NCI-H345 (cell line): ENCODE results near the gene SOAT1.

Experiments
- DNase-seq: peaks from one replicate; lab custom pipeline; 2025; lab: John Stamatoyannopoulos, UW

The SOAT1 gene

DNA sequence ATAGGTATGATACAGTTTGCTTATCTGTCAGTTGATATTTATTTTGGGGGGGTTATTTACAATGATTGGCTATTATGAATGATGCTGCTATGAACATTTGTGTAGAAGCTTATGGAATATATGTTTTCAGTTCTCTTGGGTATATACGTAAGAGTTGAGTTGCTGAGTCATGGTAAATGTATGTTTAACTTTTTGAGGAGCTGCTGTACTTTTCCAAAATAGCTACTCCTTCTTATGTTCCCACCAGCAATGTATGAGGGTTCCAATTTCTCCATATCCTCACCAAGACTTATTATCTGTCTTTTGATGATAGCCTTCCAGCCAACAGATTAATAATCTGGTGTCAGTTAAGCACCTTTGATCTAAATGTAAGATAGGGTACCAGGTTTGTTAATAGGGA, 11.9 kb downstream of the SOAT1 start:
- DNase-seq, result no peak

DNA sequence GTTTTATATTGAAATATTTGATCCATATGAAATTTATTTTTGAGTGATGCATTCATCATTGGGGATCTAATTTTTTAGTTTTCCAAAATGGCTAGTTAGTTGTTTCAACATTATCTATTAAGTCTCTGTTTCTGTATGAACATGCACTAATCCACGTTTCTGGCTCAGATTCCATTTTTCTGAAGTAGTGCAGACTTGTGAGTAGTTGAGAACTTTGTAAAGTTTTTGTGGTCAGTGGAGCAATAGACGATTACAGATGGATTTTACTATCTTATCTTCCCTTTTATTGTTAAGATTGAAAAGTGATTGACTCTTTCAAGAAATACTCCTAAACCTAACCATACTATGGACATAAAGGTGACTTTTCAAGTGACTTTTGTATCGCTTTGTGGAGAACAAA, 16.7 kb downstream of the SOAT1 start:
- DNase-seq, result no peak

DNA sequence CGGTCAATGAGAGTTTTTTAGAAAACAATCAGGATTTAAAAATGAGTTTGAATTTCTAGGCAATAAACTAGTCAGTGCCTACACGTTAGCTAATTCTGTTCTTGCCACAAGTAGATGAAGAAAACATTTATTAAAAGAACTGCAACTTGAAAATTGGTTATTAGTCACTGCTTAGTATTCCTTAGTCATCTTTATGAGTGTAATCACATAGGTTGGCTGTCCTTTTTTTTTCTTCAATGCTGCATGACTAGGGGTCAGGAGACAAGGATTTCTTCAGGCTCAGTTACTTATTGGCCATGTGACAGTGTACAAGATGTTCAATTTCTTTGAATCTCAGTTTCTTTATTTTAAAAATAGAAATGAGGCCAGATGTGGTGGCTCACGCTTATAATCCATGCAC, 17.1 kb downstream of the SOAT1 start:
- no peak for DNase-seq

DNA sequence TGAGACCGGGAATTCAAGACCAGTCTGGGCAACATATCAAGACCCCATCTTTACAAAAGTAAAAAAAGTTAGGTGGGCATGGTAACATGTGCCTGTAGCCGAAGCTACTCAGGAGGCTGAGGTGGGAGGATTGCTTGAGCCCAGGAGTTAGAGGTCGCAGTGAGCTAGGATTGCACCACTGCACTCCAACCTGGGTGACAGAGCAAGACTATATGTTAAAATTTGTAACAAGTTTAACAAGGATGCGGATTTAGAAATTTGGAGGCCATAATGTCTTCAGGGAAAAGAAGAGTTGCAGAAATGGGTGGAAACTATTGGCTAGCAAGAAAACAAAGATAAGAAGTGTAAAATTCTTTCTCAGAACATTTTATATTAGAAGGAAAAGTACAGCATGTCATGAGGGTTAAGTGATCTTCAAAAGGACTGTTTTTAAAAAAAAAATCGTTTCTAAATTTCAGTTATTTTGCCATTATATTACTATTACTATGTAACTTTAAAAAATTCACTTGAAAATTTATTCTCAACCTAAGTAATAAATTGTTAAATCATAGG, 17.6 kb downstream of the SOAT1 start:
- no peak for DNase-seq

DNA sequence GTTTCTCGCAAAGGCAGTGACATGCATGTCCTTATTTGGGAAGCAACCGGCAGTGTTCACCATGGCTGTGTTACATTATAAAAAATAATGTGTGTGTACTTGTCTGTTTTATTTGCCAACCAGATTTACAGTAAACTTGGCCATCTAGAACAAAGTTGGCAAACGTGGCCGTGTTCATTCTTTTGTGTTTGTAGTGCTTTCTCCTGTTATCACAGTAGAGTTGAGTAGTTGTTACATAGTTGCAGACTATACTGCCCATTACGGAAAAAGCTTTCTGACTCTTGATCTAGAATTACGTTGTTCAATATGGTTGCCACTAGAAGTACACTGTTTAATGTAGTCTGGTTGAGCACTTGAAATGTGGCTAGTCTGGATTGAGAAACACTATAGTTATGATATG, 19.4 kb downstream of the SOAT1 start:
- DNase-seq, result no peak

DNA sequence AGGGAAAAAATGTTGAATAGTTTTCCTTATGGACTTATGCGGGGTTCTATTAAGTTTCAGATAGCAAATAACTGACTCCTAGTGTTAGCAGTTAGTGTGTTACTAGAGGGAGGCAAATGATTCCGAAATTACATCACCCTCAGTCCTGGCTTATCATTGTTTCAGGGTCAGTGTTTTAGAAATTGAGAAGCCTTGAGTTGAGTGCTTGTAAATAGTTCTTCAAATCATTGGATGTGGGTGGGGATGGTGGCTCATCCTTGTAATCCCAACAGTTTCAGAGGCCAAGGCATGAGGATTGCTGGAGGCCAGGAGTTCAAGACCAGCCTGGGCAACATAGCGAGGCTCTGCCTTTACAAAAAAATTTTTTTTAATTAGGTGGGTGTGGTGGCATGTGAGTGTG, 21.3 kb downstream of the SOAT1 start:
- DNase-seq, result no peak

DNA sequence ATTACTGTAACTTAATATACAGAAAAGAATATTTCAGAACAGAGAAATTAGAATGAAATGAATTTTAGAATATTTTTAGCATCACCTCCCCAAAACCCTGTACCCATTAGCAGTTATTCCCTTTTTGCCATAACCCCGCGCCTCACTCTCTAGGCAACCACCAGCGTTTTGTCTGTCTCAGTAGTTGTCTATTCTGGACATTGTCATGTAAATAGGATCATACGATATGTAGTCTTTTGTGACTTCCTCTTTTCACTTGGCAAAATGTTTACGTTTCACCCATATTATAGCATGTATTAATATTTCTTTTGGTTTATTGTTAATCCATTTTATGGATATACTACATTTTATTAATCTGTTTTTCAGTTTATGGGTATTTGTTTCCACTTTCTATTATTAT, 24.9 kb downstream of the SOAT1 start:
- no peak for DNase-seq

DNA sequence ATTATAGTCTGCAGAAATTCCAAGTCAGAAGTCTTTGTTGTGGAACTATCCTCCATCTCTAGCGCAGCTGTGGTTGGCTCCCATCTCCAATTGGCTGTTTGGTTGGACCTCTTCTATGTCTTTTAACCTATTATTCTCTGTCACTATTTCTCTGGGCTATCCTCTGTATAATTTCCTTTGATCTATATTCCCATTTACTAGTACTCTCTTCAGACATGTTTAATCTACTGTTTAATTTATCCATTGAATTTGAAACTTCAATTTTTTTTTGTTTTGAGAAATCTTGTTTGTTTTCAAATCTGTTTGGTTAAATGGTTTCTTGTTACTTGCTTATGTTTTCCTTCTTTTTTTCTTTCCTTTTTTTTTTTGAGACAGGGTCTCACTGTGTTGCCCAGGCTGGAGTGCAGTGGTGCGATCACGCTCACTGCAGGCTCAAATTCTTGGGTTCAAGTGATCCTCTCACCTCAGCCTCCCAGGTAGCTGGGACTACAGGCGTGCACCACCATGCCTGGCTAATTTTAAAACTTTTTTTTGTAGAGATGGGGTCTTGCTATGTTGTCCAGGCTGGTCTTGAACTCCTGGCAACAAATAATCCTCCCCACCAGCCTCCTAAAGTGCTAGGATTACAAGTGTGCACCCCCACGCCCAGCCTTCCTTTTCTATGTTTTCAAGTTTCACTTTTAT, 28.1 kb downstream of the SOAT1 start:
- DNase-seq, result no peak

DNA sequence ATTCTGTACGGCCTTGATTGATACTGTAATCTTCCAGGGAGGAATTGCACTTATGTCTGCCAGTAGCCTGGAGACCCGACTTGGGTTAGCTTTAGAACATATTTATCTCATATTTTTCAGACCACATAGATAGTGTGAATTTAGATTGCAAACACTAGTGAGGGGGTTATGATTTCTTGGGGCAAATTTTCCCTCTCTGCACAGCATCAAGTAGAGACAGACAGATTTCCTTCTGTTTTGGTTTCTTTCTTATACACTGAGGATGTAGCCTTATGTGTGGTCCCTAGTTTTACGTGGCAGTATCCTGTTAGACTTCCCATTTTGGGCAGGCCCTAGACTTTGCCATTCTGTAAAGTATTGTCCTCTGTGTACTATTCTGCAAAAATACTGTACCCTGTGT, 29.0 kb downstream of the SOAT1 start:
- no peak for DNase-seq

DNA sequence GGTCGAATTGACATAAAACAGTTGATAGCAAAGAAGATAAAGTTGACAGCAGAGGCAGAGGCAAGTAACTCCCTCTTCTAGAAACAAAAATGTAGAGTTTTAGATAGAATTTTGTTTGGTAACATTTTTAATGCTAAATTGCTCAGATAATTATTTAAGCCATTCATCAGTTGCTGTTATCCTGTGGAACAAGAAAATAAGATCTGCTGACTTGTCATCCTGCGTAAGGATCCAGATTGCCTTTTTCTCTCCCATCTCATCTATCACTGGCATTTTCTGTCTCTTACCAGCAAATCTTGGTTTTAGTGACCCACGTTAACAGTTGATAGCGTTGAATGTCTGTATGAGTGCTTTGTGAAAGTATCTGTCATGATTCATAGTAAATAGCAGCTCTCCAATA, 29.8 kb downstream of the SOAT1 start:
- DNase-seq, result no peak

DNA sequence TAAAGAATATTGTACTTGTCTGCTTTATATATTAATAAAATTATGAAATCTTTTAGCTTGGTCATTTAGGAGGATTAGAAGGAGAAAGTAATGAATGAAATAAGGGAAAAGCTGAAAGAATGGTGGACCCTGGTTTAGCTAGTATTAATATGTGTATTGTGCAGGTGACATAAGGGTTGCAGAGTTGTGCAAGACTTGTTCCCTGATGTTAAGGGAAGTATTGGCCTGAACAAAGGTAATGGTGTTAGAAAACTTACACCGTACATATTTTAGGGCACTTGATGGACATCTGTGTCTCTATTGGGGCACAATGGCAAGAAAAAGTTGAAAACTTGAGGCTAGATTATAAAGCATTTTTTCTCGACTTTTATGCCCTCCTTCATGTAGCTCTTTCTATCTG, 32.2 kb downstream of the SOAT1 start:
- DNase-seq, result no peak

DNA sequence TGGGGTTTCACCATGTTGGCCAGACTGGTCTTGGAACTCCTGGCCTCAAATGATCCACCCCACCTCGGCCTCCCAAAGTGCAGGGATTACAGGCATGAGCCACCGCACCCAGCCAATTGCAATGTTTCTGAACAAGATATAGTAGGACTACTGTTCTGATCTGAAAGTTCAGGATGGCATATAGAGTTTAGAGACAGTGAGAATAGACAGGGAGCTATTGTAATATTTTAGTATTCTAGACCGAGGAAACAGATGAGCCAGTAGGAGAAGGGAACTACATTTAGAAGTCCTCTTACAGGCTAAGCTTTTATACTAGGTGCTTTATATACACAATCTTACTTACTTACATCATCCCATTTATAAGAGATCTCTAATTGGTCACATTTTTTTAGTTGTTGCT, 33.1 kb downstream of the SOAT1 start:
- DNase-seq, result no peak

DNA sequence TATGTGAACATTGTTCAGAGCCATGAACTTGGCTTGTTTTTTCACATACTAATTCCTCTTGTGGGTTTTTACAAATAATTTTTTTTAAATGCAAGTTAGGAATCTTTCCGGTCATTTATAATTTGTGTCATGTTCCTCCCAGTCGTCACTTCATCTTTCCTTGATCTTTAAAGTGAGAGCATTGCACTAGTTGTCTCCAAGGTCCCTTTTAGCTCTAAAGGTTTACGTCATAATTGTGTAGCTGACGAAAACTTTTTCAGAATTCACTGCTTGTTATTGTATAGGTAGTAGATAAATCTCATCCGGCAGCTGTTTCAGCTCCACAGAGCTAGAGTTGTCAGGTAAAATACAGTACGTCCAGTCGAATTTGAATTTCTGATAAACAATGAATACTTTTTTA, 33.6 kb downstream of the SOAT1 start:
- DNase-seq, result no peak

DNA sequence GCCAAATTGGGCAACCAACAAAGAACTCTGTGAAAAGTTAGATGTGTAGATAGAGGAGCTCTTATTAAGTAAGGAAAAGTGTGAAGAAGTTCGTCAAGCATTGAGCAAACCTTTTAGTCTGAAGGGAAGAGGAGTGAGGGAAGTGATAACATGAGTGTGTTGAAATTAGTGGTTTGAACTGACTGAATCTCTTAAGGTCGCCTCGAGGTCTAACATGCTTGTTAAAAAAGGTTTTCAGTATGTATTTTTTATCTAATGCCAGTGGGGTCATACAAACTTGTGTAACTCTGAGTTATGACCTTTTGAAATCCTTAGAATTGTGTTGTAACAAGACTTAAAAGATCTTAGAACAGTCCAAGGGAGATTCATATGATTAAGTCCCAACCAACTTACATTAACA, 34.1 kb downstream of the SOAT1 start:
- DNase-seq, result no peak

DNA sequence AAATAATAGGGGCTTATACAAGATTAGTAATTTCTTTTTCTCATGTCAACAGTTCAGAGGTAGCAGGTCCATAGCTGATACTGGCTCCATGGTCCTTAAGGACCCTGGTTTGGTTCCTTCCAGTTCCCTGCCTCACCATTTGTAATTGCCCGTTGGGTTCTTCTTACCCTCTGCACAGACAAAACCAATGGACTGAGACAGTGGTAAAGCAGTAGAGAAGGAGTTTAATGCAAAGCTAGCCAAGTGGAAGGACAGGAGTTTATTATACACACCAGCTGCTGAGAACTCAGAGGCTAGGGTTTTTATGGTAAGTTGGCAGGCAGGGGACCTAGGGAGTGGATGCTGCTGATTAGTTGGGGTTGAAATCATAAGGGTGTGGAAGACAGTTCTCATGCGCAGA, 36.3 kb downstream of the SOAT1 start:
- DNase-seq, result no peak

DNA sequence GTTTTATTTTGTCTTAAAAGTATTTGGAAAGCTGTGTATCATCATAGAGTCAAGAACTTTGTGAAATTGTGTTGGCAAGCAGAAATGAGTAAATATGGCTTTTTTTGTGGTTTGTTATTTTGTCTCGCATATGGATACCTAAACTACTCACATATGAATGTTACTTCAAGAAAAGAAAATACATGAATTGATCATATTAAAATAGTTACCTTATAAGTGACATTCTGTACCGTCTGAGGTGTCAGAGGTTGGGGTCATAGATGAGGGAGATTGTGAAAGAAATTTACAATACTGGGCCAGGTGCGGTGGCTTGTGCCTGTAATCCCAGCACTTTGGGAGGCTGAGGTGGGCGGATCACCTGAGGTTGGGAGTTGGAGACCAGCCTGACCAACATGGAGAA, 40.8 kb downstream of the SOAT1 start:
- no peak for DNase-seq

DNA sequence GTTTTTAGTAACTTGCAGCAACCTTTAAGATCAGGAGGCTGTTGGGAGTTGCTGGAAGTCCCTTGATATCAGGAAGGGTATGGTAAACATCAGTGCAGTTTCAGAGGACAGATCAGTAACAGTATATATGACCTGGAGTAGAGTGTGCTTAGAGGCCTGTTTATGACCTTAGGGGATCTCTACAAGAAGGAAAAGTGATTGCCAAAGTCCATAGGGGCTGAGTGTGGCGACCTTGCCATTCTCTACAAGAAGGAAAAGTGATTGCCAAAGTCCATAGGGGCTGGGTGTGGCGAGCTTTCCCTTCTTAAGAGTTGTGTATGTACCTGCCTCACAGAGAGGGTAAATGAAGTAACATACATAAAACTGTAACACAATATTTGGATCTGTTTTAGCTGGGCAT, 43.7 kb downstream of the SOAT1 start:
- DNase-seq, result no peak

DNA sequence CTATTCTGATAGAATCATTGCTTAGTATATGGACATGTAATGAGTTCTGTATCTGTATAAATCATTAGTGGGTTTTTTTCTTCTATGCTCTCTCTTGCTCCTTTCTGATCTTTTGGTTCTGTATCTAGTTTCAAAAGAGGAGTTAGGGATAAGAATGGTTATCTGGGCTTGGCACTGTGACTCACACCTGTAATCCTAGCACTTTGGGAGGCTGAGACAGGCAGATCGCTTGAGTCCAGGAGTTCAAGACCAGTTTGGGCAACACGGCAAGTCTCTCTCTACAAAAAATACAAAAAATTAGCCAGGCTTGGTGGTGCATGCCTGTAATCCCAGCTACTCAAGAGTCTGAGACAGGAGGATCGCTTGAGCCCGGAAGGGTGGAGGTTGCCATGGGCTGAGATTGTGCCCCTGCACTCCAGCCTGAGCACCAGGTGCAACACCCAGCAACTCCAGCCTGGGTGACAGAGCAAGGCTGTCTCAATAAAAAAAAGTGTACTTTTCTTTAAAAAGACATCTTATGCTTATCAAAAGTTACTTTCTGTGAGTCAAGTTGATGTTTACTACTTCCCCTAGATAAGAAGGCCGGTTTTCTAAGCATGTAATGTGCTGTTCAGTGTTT, 44.5 kb downstream of the SOAT1 start:
- DNase-seq, result no peak

DNA sequence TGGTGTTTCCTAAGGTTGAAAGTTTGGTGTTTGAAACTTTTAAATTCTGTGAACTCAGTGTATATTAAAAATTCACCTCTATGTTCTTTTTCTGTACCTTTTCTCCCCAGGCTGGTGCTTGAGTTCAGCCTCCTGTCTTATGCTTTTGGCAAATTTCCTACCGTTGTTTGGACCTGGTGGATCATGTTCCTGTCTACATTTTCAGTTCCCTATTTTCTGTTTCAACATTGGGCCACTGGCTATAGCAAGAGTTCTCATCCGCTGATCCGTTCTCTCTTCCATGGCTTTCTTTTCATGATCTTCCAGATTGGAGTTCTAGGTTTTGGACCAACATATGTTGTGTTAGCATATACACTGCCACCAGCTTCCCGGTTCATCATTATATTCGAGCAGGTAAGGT, 47.3 kb downstream of the SOAT1 start:
- DNase-seq, result no peak

DNA sequence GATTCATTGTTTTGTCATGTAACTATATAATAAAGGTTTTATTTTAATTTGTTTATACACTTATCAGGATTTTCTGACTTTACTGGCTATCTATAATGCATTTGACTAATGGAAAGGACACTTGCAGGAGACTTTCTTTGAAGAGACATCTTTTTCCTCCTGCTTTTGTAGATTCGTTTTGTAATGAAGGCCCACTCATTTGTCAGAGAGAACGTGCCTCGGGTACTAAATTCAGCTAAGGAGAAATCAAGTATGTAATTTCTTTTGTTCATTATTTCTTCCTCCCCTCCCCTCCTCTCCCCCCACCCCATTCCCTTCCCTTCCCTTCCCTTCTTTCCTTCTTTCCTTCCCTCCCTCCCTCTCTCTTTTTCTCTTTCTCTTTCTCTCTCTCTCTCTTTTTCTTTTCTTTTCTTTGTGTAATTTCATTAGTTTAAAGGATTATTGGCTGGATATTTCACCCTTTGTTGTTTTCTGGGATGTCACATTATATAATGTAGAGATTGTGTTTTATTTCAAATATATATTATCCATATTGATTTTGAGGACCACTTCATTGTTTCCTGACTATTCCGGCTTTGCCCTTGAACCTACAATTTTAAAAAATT, 48.4 kb downstream of the SOAT1 start:
- DNase-seq, result no peak

DNA sequence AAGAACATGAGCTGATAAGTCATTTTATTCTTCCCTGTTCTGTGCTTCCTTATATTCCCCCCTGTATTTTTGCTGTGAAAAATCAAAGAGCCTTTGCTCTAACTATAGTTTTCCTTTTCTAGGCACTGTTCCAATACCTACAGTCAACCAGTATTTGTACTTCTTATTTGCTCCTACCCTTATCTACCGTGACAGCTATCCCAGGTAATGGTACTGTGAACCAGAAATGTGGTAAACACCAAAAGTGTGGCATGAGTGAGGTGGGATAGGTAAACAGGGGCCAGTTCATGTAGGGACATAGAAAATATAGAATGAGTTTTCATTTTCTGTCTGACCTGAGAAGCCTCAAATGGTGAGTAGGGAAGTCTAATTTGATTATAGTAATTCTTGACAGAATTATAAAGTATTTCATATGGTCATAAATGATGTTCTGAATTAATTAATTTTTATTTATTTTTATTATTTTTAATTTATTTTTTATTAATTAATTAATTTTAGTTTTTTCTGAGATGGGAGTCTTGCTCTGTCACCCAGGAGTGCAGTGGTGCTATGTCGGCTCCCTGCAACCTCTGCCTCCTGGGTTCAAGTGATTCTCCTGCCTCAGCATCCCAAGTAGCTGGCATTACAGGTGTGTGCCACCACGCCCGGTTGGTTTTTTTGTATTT, 49.3 kb downstream of the SOAT1 start:
- DNase-seq, result no peak

DNA sequence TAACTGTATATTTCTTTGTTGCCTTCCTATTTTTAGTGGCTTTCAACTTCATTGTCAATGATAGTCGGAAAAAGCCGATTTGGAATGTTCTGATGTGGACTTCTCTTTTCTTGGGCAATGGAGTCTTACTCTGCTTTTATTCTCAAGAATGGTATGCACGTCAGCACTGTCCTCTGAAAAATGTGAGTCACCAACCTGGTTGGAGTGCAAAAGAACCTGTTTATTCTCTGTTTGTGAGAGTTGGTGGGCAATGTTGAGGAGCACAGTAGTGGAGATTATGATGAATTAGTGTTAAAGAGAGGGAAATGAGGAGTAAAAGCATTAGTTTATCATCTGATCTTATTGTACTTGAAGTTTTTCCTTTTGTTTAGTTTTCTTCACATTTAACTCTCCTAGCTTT, 57.7 kb downstream of the SOAT1 start:
- DNase-seq, result no peak

DNA sequence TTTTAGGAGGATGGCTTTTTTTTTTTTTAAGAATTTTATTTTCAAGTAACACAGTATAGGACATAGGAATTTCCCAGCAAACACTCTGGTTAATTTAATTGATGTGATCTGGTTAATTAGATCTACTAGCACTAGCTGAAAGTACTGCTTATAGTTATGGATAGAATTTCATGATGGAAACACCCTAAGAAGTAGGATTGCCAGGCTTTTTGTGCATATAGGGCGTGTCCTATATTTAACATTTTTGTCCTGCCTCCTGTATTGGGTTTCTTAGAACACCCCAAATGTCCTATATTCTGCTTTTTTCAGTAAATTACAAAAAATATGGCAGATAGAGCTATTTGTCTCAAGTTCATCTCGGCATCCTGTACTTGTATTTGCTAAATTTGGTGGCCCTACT, 58.6 kb downstream of the SOAT1 start:
- DNase-seq, result no peak
